Measurements from ENCODE around the gene NRCAM.
"Not testable (repeated sequence)": the region's sequence is repeated elsewhere in the genome, so short reads cannot be mapped to it uniquely, and the experiment has no call there.

The NRCAM gene

GRCh38 chr7:108479751-108480150, 23.5 kb upstream of the NRCAM start:
- no peak overlapping the region for H3K27ac ChIP-seq (ENCODE audit: low read depth, low read length)
- H2AFZ ChIP-seq (ENCODE audit: low read depth, low read length, severe bottlenecking): no peak overlapping the region
- H4K20me1 ChIP-seq (ENCODE audit: low read depth, low read length): no peaks in the 10 kb centered on the region
- no peaks in the 10 kb centered on the region for H3K27me3 ChIP-seq (ENCODE audit: low read length)
- no peaks in the 10 kb centered on the region for H3F3A ChIP-seq (ENCODE audit: insufficient read depth)
- TF ChIP-seq CTCF (IDR thresholded peaks at IDR 0.05; ENCODE audit: insufficient read depth, low read length, poor library complexity, severe bottlenecking) (no peak), EZH2phosphoT487 (conservative IDR thresholded peaks at IDR 0.05; ENCODE audit: low read length) (no peak)
- no peaks in the 10 kb centered on the region for H3K9me3 ChIP-seq (ENCODE audit: insufficient read depth, low read length)
- H3K4me3 ChIP-seq (ENCODE audit: insufficient read depth, low read length, poor library complexity, severe bottlenecking): no peak overlapping the region
- no peaks in the 10 kb centered on the region for H3K79me2 ChIP-seq (ENCODE audit: insufficient read depth, low read length)
- H3K4me2 ChIP-seq (ENCODE audit: low read depth, low read length, poor library complexity, severe bottlenecking): no peak overlapping the region
- no peaks in the 10 kb centered on the region for H3K9me2 ChIP-seq (replicated peaks; ENCODE audit: insufficient read depth, low read length)
- H3K36me3 ChIP-seq (ENCODE audit: low read length): 0 out of 2 replicates have a peak, but pooled peaks cover 19% of the 10 kb centered on the region
- no peak overlapping the region for H3K9ac ChIP-seq (ENCODE audit: low read length)

- H3K27ac ChIP-seq (ENCODE audit: low read depth, low read length): no peak overlapping the region
- H4K20me1 ChIP-seq (ENCODE audit: low read depth, low read length): no peaks in the 10 kb centered on the region
- no peak for TF ChIP-seq EZH2phosphoT487 (conservative IDR thresholded peaks at IDR 0.05; ENCODE audit: low read length)
- H3K79me2 ChIP-seq (ENCODE audit: insufficient read depth, low read length): no peaks in the 10 kb centered on the region
- H3K9ac ChIP-seq (ENCODE audit: low read length): no peak overlapping the region
- no peaks in the 10 kb centered on the region for H3F3A ChIP-seq (ENCODE audit: insufficient read depth)
- H3K4me2 ChIP-seq (ENCODE audit: low read depth, low read length, poor library complexity, severe bottlenecking): no peak overlapping the region
- H3K36me3 ChIP-seq (ENCODE audit: low read length): 0 out of 2 replicates have a peak, but pooled peaks cover 19% of the 10 kb centered on the region
- no peaks in the 10 kb centered on the region for H3K9me3 ChIP-seq (ENCODE audit: insufficient read depth, low read length)
- no peak overlapping the region for H2AFZ ChIP-seq (ENCODE audit: low read depth, low read length, severe bottlenecking)
- no peaks in the 10 kb centered on the region for H3K9me2 ChIP-seq (replicated peaks; ENCODE audit: insufficient read depth, low read length)
- H3K4me3 ChIP-seq (ENCODE audit: insufficient read depth, low read length, poor library complexity, severe bottlenecking): no peak overlapping the region
- no peaks in the 10 kb centered on the region for H3K27me3 ChIP-seq (ENCODE audit: low read length)
Observed at GRCh38 chr7:108479118-108479517, 22.9 kb upstream of the NRCAM start.

- no peak overlapping the region for H3K4me3 ChIP-seq (ENCODE audit: insufficient read depth, low read length, poor library complexity, severe bottlenecking)
- no peak overlapping the region for H3K4me2 ChIP-seq (ENCODE audit: low read depth, low read length, poor library complexity, severe bottlenecking)
- no peaks in the 10 kb centered on the region for H3K79me2 ChIP-seq (ENCODE audit: insufficient read depth, low read length)
- no peaks in the 10 kb centered on the region; the same call in 1 of the 2 replicates for H4K20me1 ChIP-seq (ENCODE audit: low read depth, low read length)
- no peaks in the 10 kb centered on the region for H3K9me3 ChIP-seq (ENCODE audit: insufficient read depth, low read length)
- TF ChIP-seq EZH2phosphoT487 (conservative IDR thresholded peaks at IDR 0.05; ENCODE audit: low read length) (no peak), CTCF (IDR thresholded peaks at IDR 0.05; ENCODE audit: insufficient read depth, low read length, poor library complexity, severe bottlenecking) (no peak)
- no peaks in the 10 kb centered on the region for H3K9me2 ChIP-seq (replicated peaks; ENCODE audit: insufficient read depth, low read length)
- H3K36me3 ChIP-seq (ENCODE audit: low read length): no peaks in the 10 kb centered on the region
- no peaks in the 10 kb centered on the region for H3K27me3 ChIP-seq (ENCODE audit: low read length)
- no peak overlapping the region for H2AFZ ChIP-seq (ENCODE audit: low read depth, low read length, severe bottlenecking)
- no peak overlapping the region for H3K27ac ChIP-seq (ENCODE audit: low read depth, low read length)
- H3K9ac ChIP-seq (ENCODE audit: low read length): no peak overlapping the region
- no peaks in the 10 kb centered on the region; the same call in 1 of the 2 replicates for H3F3A ChIP-seq (ENCODE audit: insufficient read depth)
Observed at GRCh38 chr7:108468246-108468645, 12.0 kb upstream of the NRCAM start.

DNA sequence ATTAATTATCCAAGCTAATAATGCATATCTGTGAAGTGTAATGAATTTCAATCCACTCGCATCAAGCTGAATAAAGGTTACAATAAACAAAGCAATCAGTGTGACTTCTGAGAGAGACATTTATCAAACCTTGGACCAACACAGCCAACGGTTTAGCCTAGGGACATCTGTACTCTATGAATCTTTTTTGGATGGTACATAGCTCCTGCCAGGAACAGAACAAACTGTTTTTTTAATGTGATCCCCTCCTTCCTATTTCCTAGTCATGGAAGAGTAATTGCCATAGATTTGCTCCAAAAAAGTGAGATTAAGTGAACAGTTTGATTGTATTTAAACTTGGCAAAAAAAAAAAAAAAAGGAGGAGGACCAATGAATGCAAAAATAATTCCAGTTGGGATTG, 11.2 kb upstream of the NRCAM start:
- no peak overlapping the region for H2AFZ ChIP-seq (ENCODE audit: low read depth, low read length, severe bottlenecking)
- H3F3A ChIP-seq (ENCODE audit: insufficient read depth): no peaks in the 10 kb centered on the region; the same call in 1 of the 2 replicates
- no peaks in the 10 kb centered on the region for H3K27me3 ChIP-seq (ENCODE audit: low read length)
- H4K20me1 ChIP-seq (ENCODE audit: low read depth, low read length): no peaks in the 10 kb centered on the region; the same call in 1 of the 2 replicates
- no peaks in the 10 kb centered on the region for H3K9me2 ChIP-seq (replicated peaks; ENCODE audit: insufficient read depth, low read length)
- H3K9me3 ChIP-seq (ENCODE audit: insufficient read depth, low read length): no peaks in the 10 kb centered on the region
- no peak for TF ChIP-seq CTCF (IDR thresholded peaks at IDR 0.05; ENCODE audit: insufficient read depth, low read length, poor library complexity, severe bottlenecking)
- TF ChIP-seq EZH2phosphoT487 (conservative IDR thresholded peaks at IDR 0.05; ENCODE audit: low read length): no peak
- no peak overlapping the region for H3K4me3 ChIP-seq (ENCODE audit: insufficient read depth, low read length, poor library complexity, severe bottlenecking)
- no peak overlapping the region for H3K9ac ChIP-seq (ENCODE audit: low read length)
- H3K27ac ChIP-seq (ENCODE audit: low read depth, low read length): no peak overlapping the region
- H3K79me2 ChIP-seq (ENCODE audit: insufficient read depth, low read length): no peaks in the 10 kb centered on the region
- H3K36me3 ChIP-seq (ENCODE audit: low read length): no peaks in the 10 kb centered on the region
- no peak overlapping the region for H3K4me2 ChIP-seq (ENCODE audit: low read depth, low read length, poor library complexity, severe bottlenecking)

DNA sequence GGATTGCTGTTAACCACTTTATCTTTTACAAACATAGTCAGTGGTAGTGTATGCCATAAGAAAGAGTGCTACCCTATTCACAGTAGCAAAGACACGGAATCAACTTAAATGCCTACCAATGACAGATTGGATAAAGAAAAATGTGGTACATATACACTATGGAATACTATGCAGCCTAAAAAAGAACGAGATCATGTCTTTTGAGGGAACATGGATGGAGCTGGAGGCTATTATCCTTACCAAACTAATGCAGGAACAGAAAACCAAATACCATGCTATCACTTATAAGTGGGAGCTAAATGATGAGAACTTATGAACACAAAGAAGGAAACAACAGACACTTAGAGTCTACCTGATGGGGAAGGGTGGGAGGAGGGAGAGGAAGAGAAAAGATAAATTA, 10.1 kb upstream of the NRCAM start:
- H3K9me3 ChIP-seq (ENCODE audit: insufficient read depth, low read length); H3K27me3 ChIP-seq (ENCODE audit: low read length); H2AFZ ChIP-seq (ENCODE audit: low read depth, low read length, severe bottlenecking); H3K4me2 ChIP-seq (ENCODE audit: low read depth, low read length, poor library complexity, severe bottlenecking); H4K20me1 ChIP-seq (ENCODE audit: low read depth, low read length); H3K27ac ChIP-seq (ENCODE audit: low read depth, low read length); H3K79me2 ChIP-seq (ENCODE audit: insufficient read depth, low read length); H3K9ac ChIP-seq (ENCODE audit: low read length); H3K9me2 ChIP-seq (replicated peaks; ENCODE audit: insufficient read depth, low read length); H3K4me3 ChIP-seq (ENCODE audit: insufficient read depth, low read length, poor library complexity, severe bottlenecking); H3K36me3 ChIP-seq (ENCODE audit: low read length); H3F3A ChIP-seq (ENCODE audit: insufficient read depth): not testable (repeated sequence)

Measured in SU-DHL-6 (cell line).